Stimulated activated CD8-positive, alpha-beta memory T cell treated with anti-CD3 and anti-CD28 coated beads, Interleukin-4, amount 100 ng/mL, for 4 hours (primary cell): ENCODE results near the gene CUL4A.
"Not testable (repeated sequence)": the region's sequence is repeated elsewhere in the genome, so short reads cannot be mapped to it uniquely, and the experiment has no call there.

Experiments used
- DNase-seq, 2 donors: peaks; one replicate each; pipeline ENCODE4 v3.0.0-alpha.2; 2020; ENCODE audit warnings: low read depth in 2 of 2, low spot score in 1 of 2

Gene CUL4A

GRCh38 chr13:113209336-113209758 is at the start of gene CUL4A:
Gene CUL4A (plus strand): TSS chr13:113209613. CDS start chr13:113209628, 15 bp downstream.
- DNase-seq = peak; percentile 40 to 51

- DNase-seq = no peak
Measured at GRCh38 chr13:113159701-113160100, 49.7 kb upstream of the CUL4A start.

- no peak for DNase-seq
Measured at GRCh38 chr13:113160983-113161382, 48.4 kb upstream of the CUL4A start.

- no peak for DNase-seq
Measured at GRCh38 chr13:113161433-113161832, 48.0 kb upstream of the CUL4A start.

GRCh38 chr13:113161975-113162374 is 47.4 kb upstream of the CUL4A start:
- DNase-seq = not testable (repeated sequence)

- DNase-seq = no peak
Measured at GRCh38 chr13:113162783-113163685, 46.4 kb upstream of the CUL4A start.

GRCh38 chr13:113164492-113164891 is 44.9 kb upstream of the CUL4A start:
- DNase-seq = no peak

GRCh38 chr13:113166266-113166665 is 43.1 kb upstream of the CUL4A start:
- no peak for DNase-seq

GRCh38 chr13:113166681-113167080 is 42.7 kb upstream of the CUL4A start:
- DNase-seq = no peak

- DNase-seq = no peak
Measured at GRCh38 chr13:113167155-113167554, 42.3 kb upstream of the CUL4A start.

GRCh38 chr13:113167575-113167974 is 41.8 kb upstream of the CUL4A start:
- no peak for DNase-seq

GRCh38 chr13:113168211-113168610 is 41.2 kb upstream of the CUL4A start:
- no peak for DNase-seq

GRCh38 chr13:113169277-113170272 is 39.8 kb upstream of the CUL4A start:
- no peak for DNase-seq

GRCh38 chr13:113170511-113170910 is 38.9 kb upstream of the CUL4A start:
- no peak for DNase-seq

- no peak for DNase-seq
Measured at GRCh38 chr13:113171250-113172125, 37.9 kb upstream of the CUL4A start.

GRCh38 chr13:113172419-113172926 is 36.9 kb upstream of the CUL4A start:
- no peak for DNase-seq

- peak; percentile 39 to 65 for DNase-seq
Measured at GRCh38 chr13:113176280-113176679, 33.1 kb upstream of the CUL4A start.

- no peak for DNase-seq
Measured at GRCh38 chr13:113176822-113177221, 32.6 kb upstream of the CUL4A start.

- no peak for DNase-seq
Measured at GRCh38 chr13:113178070-113178895, 31.1 kb upstream of the CUL4A start.

- DNase-seq = no peak
Measured at GRCh38 chr13:113178896-113179167, 30.6 kb upstream of the CUL4A start.
